ENCODE measurements around the gene CDK14. TPM values are rescaled to one million over a fixed set of nuclear protein-coding genes. Genes with fewer than 3 reads are reported as not detected.

Gene CDK14
- total and polyA plus RNA-seq, 2 of the 8 experiments (the other 6 are each of a cell fraction or from before 2014, with no cell fraction given), result 5.5 to 47.3 TPM

- H3K4me1 ChIP-seq (replicated peaks in 1 of 4; ENCODE audit: control insufficient read depth in 3 of 4, insufficient read depth in 4 of 4, low read length in 3 of 4), result no peaks in the 10 kb centered on the region
- H4K20me1 ChIP-seq (replicated peaks in 1 of 2; ENCODE audit: control insufficient read depth in 1 of 2, insufficient read depth in 2 of 2, low read length in 2 of 2), result no peaks in the 10 kb centered on the region
- no peak overlapping the region for H3K23ac ChIP-seq (ENCODE audit: insufficient read length)
- DNase-seq (ENCODE audit: low read depth in 1 of 2, low spot score in 2 of 2) (no peak), FAIRE-seq (no peak)
- no peaks in the 10 kb centered on the region for H3K23me2 ChIP-seq (ENCODE audit: low read depth, low read length)
- H2BK15ac ChIP-seq (ENCODE audit: low read length), result no peak overlapping the region
- ChIA-PET POLR2A (ENCODE audit: partially characterized antibody) (no interaction called here), CTCF (ENCODE audit: partially characterized antibody) (interaction anchor here (0.7 kb wide), 1 partner anchor 37 kb away, joined by 3 read pairs; no protein-coding TSS in a partner anchor)
- H2BK120ac ChIP-seq (replicated peaks; ENCODE audit: low read depth, low read length), result no peak overlapping the region
- H2BK5ac ChIP-seq (ENCODE audit: low read depth, low read length), result no peak overlapping the region
- no peaks in the 10 kb centered on the region for H3K79me1 ChIP-seq (ENCODE audit: low read depth, low read length)
- H2BK20ac ChIP-seq (ENCODE audit: low read length), result no peak overlapping the region
- H3K9ac ChIP-seq (replicated peaks in 1 of 4; ENCODE audit: extremely low read depth in 1 of 4, low read depth in 3 of 4, low read length in 3 of 4), result no peak overlapping the region
- H3K27me3 ChIP-seq (replicated peaks in 1 of 4; ENCODE audit: control insufficient read depth in 3 of 4, extremely low read depth in 1 of 4, insufficient read depth in 3 of 4, low read length in 3 of 4), result no peaks in the 10 kb centered on the region
- H3K14ac ChIP-seq (ENCODE audit: insufficient read length), result no peak overlapping the region
- no peak overlapping the region for H3K4me3 ChIP-seq (ENCODE audit: extremely low read depth in 1 of 4, insufficient read depth in 2 of 4, low read depth in 3 of 4, low read length in 4 of 4)
- no peaks in the 10 kb centered on the region for H3K36me3 ChIP-seq (ENCODE audit: control insufficient read depth in 2 of 4, insufficient read depth in 4 of 4, low read length in 3 of 4)
- H2AFZ ChIP-seq (ENCODE audit: low read length), result no peak overlapping the region
- no peak overlapping the region for H3K18ac ChIP-seq (ENCODE audit: extremely low read depth, low read length)
- H3K9me3 ChIP-seq (ENCODE audit: insufficient read depth in 2 of 2, low read depth in 1 of 2, low read length in 1 of 2), result no peaks in the 10 kb centered on the region
- no peak overlapping the region for H2BK12ac ChIP-seq (ENCODE audit: low read depth, low read length)
- H4K91ac ChIP-seq (replicated peaks; ENCODE audit: insufficient read length, low read length), result no peak overlapping the region
- H3K4me2 ChIP-seq (ENCODE audit: insufficient read depth in 1 of 2, low read depth in 2 of 2, low read length in 2 of 2), result no peak overlapping the region
- WGBS, 2 experiments (ENCODE audit: extremely low coverage in 1 of 2, insufficient coverage in 1 of 2, insufficient read length in 1 of 2, insufficient replicate concordance in 2 of 2, low coverage in 1 of 2, low lambda C conversion rate in 2 of 2, missing lambda C conversion rate in 1 of 2), result 81% methylated on average over 1 of the region's 1 CpG; no CpG with 5 or more reads in 1 of the 2 experiments
- TF ChIP-seq CHD2 (IDR thresholded peaks at IDR 0.05; ENCODE audit: low read length) (no peak), CBX8 (IDR thresholded peaks at IDR 0.05; ENCODE audit: borderline replicate concordance, low read depth, low read length) (no peak), CREB1 (IDR thresholded peaks at IDR 0.05) (no peak), GTF2F1 (IDR thresholded peaks at IDR 0.05; ENCODE audit: borderline replicate concordance, low read depth, low read length) (no peak), RNF2 (IDR thresholded peaks at IDR 0.05; ENCODE audit: borderline replicate concordance, low read depth, low read length, missing control alignments, poor library complexity, severe bottlenecking) (no peak), EZH2 (IDR thresholded peaks at IDR 0.05; ENCODE audit: low read depth, low read length, severe bottlenecking) (no peak)
- H3K56ac ChIP-seq (replicated peaks; ENCODE audit: insufficient read length, low read depth, low read length), result no peak overlapping the region
- no peak overlapping the region for H3K27ac ChIP-seq (ENCODE audit: low read depth, low read length)
- H3K79me2 ChIP-seq (ENCODE audit: control insufficient read depth in 1 of 2, insufficient read depth in 2 of 2, low read length in 2 of 2), result no peaks in the 10 kb centered on the region
- no peak overlapping the region for H2AK5ac ChIP-seq (ENCODE audit: low read depth, low read length)
- no peak overlapping the region for H4K8ac ChIP-seq (ENCODE audit: extremely low read depth, insufficient read depth, low read length)
- no peak overlapping the region for H3K4ac ChIP-seq (replicated peaks; ENCODE audit: insufficient read length, low read depth, low read length)
- H4K5ac ChIP-seq (ENCODE audit: insufficient read length, low read depth, low read length), result no peak overlapping the region
These were observed 35.4 kb upstream of the CDK14 start for GRCh38 chr7:90560730-90561129.
